Measurements from ENCODE around the gene HOXC9. TPM values are rescaled to one million over a fixed set of nuclear protein-coding genes. Genes with fewer than 3 reads are reported as not detected.

HOXC9 gene
- total RNA-seq, 1 experiment from 2014 or later = 21.1 TPM

GRCh38 chr12:54022960-54023884 is 23.3 kb downstream of the HOXC9 start:
- POLR2A ChIA-PET (ENCODE audit: low non-redundant PET) = no interaction called here

GRCh38 chr12:54024127-54024526 is 24.2 kb downstream of the HOXC9 start:
- no TSS peak for BruUV-seq (replicated peaks)
- Histone ChIP-seq H3K4me1 (ENCODE audit: insufficient read depth, low read length, poor library complexity, severe bottlenecking) (peaks cover 88% of the 10 kb centered on the region), H3K27me3 (replicated peaks; ENCODE audit: insufficient read depth, low read depth, low read length, poor library complexity) (no peaks in the 10 kb centered on the region), H3K27ac (ENCODE audit: low read depth, low read length, poor library complexity, severe bottlenecking) (peak overlapping the region; percentile 45), H3K36me3 (ENCODE audit: insufficient read depth, low read length, poor library complexity, severe bottlenecking) (no peaks in the 10 kb centered on the region), H3K4me3 (ENCODE audit: low read depth, low read length, poor library complexity, severe bottlenecking) (no peak overlapping the region), H3K9me3 (ENCODE audit: low read depth, low read length, poor library complexity, severe bottlenecking) (no peaks in the 10 kb centered on the region)
- CTCF ChIA-PET = interaction anchor here (0.5 kb wide), 1 partner anchor 185 kb away, joined by 5 read pairs; no protein-coding TSS in a partner anchor
- DNase-seq (ENCODE audit: low spot score) = no peak
- POLR2A ChIA-PET (ENCODE audit: low non-redundant PET) = no interaction called here
- TF ChIP-seq EZH2 (IDR thresholded peaks at IDR 0.05; ENCODE audit: borderline replicate concordance, low read depth, low read length, poor library complexity, severe bottlenecking) = no peak
- TF ChIP-seq, protein P1, sequence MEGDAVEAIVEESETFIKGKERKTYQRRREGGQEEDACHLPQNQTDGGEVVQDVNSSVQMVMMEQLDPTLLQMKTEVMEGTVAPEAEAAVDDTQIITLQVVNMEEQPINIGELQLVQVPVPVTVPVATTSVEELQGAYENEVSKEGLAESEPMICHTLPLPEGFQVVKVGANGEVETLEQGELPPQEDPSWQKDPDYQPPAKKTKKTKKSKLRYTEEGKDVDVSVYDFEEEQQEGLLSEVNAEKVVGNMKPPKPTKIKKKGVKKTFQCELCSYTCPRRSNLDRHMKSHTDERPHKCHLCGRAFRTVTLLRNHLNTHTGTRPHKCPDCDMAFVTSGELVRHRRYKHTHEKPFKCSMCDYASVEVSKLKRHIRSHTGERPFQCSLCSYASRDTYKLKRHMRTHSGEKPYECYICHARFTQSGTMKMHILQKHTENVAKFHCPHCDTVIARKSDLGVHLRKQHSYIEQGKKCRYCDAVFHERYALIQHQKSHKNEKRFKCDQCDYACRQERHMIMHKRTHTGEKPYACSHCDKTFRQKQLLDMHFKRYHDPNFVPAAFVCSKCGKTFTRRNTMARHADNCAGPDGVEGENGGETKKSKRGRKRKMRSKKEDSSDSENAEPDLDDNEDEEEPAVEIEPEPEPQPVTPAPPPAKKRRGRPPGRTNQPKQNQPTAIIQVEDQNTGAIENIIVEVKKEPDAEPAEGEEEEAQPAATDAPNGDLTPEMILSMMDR (conservative IDR thresholded peaks at IDR 0.05; ENCODE audit: low read depth, low read length) = no peak
- intact Hi-C loops (cut with micrococcal nuclease; ENCODE audit: unreplicated experiment) = no loop called here

More at GRCh38 chr12:54022960-54023884, 23.3 kb downstream of the HOXC9 start:
- Histone ChIP-seq H3K36me3 (ENCODE audit: insufficient read depth, low read length, poor library complexity, severe bottlenecking) (no peaks in the 10 kb centered on the region), H3K27ac (ENCODE audit: low read depth, low read length, poor library complexity, severe bottlenecking) (peak overlapping the region; percentile 45), H3K4me1 (ENCODE audit: insufficient read depth, low read length, poor library complexity, severe bottlenecking) (peaks cover 90% of the 10 kb centered on the region), H3K4me3 (ENCODE audit: low read depth, low read length, poor library complexity, severe bottlenecking) (no peak overlapping the region), H3K9me3 (ENCODE audit: low read depth, low read length, poor library complexity, severe bottlenecking) (no peaks in the 10 kb centered on the region), H3K27me3 (replicated peaks; ENCODE audit: insufficient read depth, low read depth, low read length, poor library complexity) (no peaks in the 10 kb centered on the region)
- BruUV-seq (replicated peaks) = no TSS peak
- CTCF ChIA-PET = interaction anchor here (1.1 kb wide), 1 partner anchor 115 kb away, joined by 3 read pairs; no protein-coding TSS in a partner anchor
- TF ChIP-seq EZH2 (IDR thresholded peaks at IDR 0.05; ENCODE audit: borderline replicate concordance, low read depth, low read length, poor library complexity, severe bottlenecking) = no peak
- TF ChIP-seq, protein P1 (conservative IDR thresholded peaks at IDR 0.05; ENCODE audit: low read depth, low read length) = no peak
- DNase-seq (ENCODE audit: low spot score) = no peak
- intact Hi-C loops (cut with micrococcal nuclease; ENCODE audit: unreplicated experiment) = no loop called here

- ChIA-PET POLR2A (ENCODE audit: low non-redundant PET) (no interaction called here), CTCF (interaction anchor here (0.6 kb wide), 1 partner anchor 29 kb away, joined by 3 read pairs; no protein-coding TSS in a partner anchor)
- H3K4me3 ChIP-seq (ENCODE audit: low read depth, low read length, poor library complexity, severe bottlenecking) = no peak overlapping the region
- H3K4me1 ChIP-seq (ENCODE audit: insufficient read depth, low read length, poor library complexity, severe bottlenecking) = peaks cover 87% of the 10 kb centered on the region
- peaks cover 2% of the 10 kb centered on the region for H3K36me3 ChIP-seq (ENCODE audit: insufficient read depth, low read length, poor library complexity, severe bottlenecking)
- no TSS peak for BruUV-seq (replicated peaks)
- H3K27me3 ChIP-seq (replicated peaks; ENCODE audit: insufficient read depth, low read depth, low read length, poor library complexity) = no peaks in the 10 kb centered on the region
- TF ChIP-seq EZH2 (IDR thresholded peaks at IDR 0.05; ENCODE audit: borderline replicate concordance, low read depth, low read length, poor library complexity, severe bottlenecking) = no peak
- TF ChIP-seq, protein P1 (conservative IDR thresholded peaks at IDR 0.05; ENCODE audit: low read depth, low read length) = no peak
- no peak for DNase-seq (ENCODE audit: low spot score)
- peak overlapping the region; percentile 46 for H3K27ac ChIP-seq (ENCODE audit: low read depth, low read length, poor library complexity, severe bottlenecking)
- intact Hi-C loops (cut with micrococcal nuclease; ENCODE audit: unreplicated experiment) = no loop called here
- no peaks in the 10 kb centered on the region for H3K9me3 ChIP-seq (ENCODE audit: low read depth, low read length, poor library complexity, severe bottlenecking)
Measured at GRCh38 chr12:54024581-54025305, 24.8 kb downstream of the HOXC9 start.
